Brain microvascular endothelial cell (primary cell): ENCODE measurements around the gene MCF2.

Source experiments
- DNase-seq: peaks from one replicate; pipeline ENCODE4 v3.0.0-alpha.2; 2020
- H3K27ac ChIP-seq: fragments of 250-450 bp; sonication (Bioruptor Pico); 2 replicates; pipeline ENCODE4 v1.5.1; 2020; ENCODE audit warnings: mild to moderate bottlenecking, moderate library complexity
- H3K27me3 ChIP-seq: fragments of 250-450 bp; sonication (Bioruptor Pico); replicated peaks from 2 replicates; pipeline ENCODE4 v1.5.1; 2020; ENCODE audit warnings: mild to moderate bottlenecking
- H3K36me3 ChIP-seq: fragments of 250-450 bp; sonication (Bioruptor Pico); replicated peaks from 2 replicates; pipeline ENCODE4 v1.5.1; 2020; ENCODE audit warnings: mild to moderate bottlenecking
- H3K4me3 ChIP-seq: 2 replicates; pipeline ENCODE4 v1.5.1; 2011; ENCODE audit warnings: low read depth, mild to moderate bottlenecking, control low read depth, low read length, moderate library complexity
- CTCF ChIP-seq: IDR thresholded peaks from 2 replicates; pipeline ENCODE4 v1.5.1; 2011; ENCODE audit warnings: low read depth, mild to moderate bottlenecking, moderate library complexity, low read length, control low read depth, inconsistent platforms; ENCODE audit errors: missing control alignments
- in situ Hi-C: cut with HindIII; loops from 2 replicates; pipeline ENCODE4 v1.10.0; 2017; ENCODE audit warnings: low sequenced_read_pairs, low pct_ligation_motif_present

Gene MCF2

GRCh38 chrX:139600105-139600504 lies 107.9 kb downstream of the MCF2 start:
- DNase-seq = no peak
- Histone ChIP-seq H3K27ac (no peak overlapping the region), H3K27me3 (no peaks in the 10 kb centered on the region), H3K4me3 (no peak overlapping the region), H3K36me3 (no peaks in the 10 kb centered on the region)
- in situ Hi-C loops = no loop called here
- no peak for TF ChIP-seq CTCF

- TF ChIP-seq CTCF = no peak
- Histone ChIP-seq H3K36me3 (no peaks in the 10 kb centered on the region), H3K4me3 (no peak overlapping the region), H3K27me3 (no peaks in the 10 kb centered on the region), H3K27ac (no peak overlapping the region)
- no peak for DNase-seq
- in situ Hi-C loops = no loop called here
Measured at GRCh38 chrX:139596068-139596467, 111.9 kb downstream of the MCF2 start.

GRCh38 chrX:139585613-139586012 lies 122.4 kb downstream of the MCF2 start:
- DNase-seq = no peak
- H3K27ac ChIP-seq = no peak overlapping the region
- H3K36me3 ChIP-seq = no peaks in the 10 kb centered on the region
- TF ChIP-seq CTCF = no peak
- H3K4me3 ChIP-seq = no peak overlapping the region
- in situ Hi-C loops = no loop called here
- no peaks in the 10 kb centered on the region for H3K27me3 ChIP-seq

GRCh38 chrX:139581068-139581467 lies 126.9 kb downstream of the MCF2 start:
- Histone ChIP-seq H3K4me3 (no peak overlapping the region), H3K27me3 (no peaks in the 10 kb centered on the region), H3K27ac (no peak overlapping the region), H3K36me3 (no peaks in the 10 kb centered on the region)
- no peak for TF ChIP-seq CTCF
- in situ Hi-C loops = no loop called here
- DNase-seq = no peak

GRCh38 chrX:139566981-139567380 lies 141.0 kb downstream of the MCF2 start:
- H3K27ac ChIP-seq = no peak overlapping the region
- in situ Hi-C loops = no loop called here
- TF ChIP-seq CTCF = no peak
- no peak overlapping the region for H3K4me3 ChIP-seq
- no peaks in the 10 kb centered on the region for H3K36me3 ChIP-seq
- no peak for DNase-seq
- no peaks in the 10 kb centered on the region for H3K27me3 ChIP-seq

- in situ Hi-C loops = no loop called here
Measured at GRCh38 chrX:139563251-139563650, 144.7 kb downstream of the MCF2 start.

More at GRCh38 chrX:139563251-139563650, 144.7 kb downstream of the MCF2 start:
- TF ChIP-seq CTCF = no peak
- no peak for DNase-seq
- Histone ChIP-seq H3K36me3 (no peaks in the 10 kb centered on the region), H3K4me3 (no peak overlapping the region), H3K27ac (no peak overlapping the region), H3K27me3 (no peaks in the 10 kb centered on the region)
